Endothelial cell of umbilical vein (primary cell): ENCODE data around the gene PANX1. TPM values are rescaled to one million over a fixed set of nuclear protein-coding genes. Genes with fewer than 3 reads are reported as not detected.

ENCODE experiments used
- BruUV-seq: library from RNA; stranded (reverse); fragments of 400-500 nt; replicated peaks from 2 replicates; lab custom pipeline; 2021; lab: Mats Ljungman, UMichigan
- CTCF ChIA-PET: fragments of 300-600, 350-600 bp; sonication (Branson Sonifier 250); formaldehyde crosslinking; loops from one replicate; lab custom pipeline; 2021; ENCODE audit warnings: antibody characterized with exemption, inconsistent platforms; lab: Charles Lee
- POLR2A ChIA-PET: fragments of 300-600, 350-600 bp; sonication (Branson Sonifier 250); formaldehyde crosslinking; loops from one replicate; lab custom pipeline; 2021; ENCODE audit warnings: antibody characterized with exemption, inconsistent platforms; lab: Charles Lee
- DNase-seq: peaks from one replicate; pipeline ENCODE4 v3.0.0-alpha.2; 2011; ENCODE audit warnings: low read depth, low spot score
- FAIRE-seq: peaks from 2 replicates; lab custom pipeline; 2011; peaks lifted over from hg19 to GRCh38; lab: Jason Lieb, UNC
- H2AFZ ChIP-seq: 2 replicates; pipeline ENCODE4 v1.6.0; 2012; ENCODE audit warnings: low read depth, low read length, control low read depth, inconsistent platforms
- H3K27ac ChIP-seq: 2 replicates; pipeline ENCODE4 v1.5.1; 2011; ENCODE audit warnings: low read depth, mild to moderate bottlenecking, control low read depth, low read length, moderate library complexity; ENCODE audit not compliant: insufficient read depth
- H3K27me3 ChIP-seq, 2 experiments: 2 replicates each; pipeline versions ENCODE4 v1.6.0 to v1.6.1; 2011; ENCODE audit warnings: low read length in 2 of 2, mixed read lengths in 1 of 2; ENCODE audit not compliant: control insufficient read depth in 2 of 2, insufficient read depth in 2 of 2
- H3K36me3 ChIP-seq, 2 experiments: 2 replicates in 1 of 2; 3 replicates in 1 of 2; pipeline ENCODE4 v1.5.1; 2011; ENCODE audit warnings: low read length in 2 of 2, mild to moderate bottlenecking in 1 of 2, moderate library complexity in 1 of 2; ENCODE audit not compliant: control insufficient read depth in 2 of 2, insufficient read depth in 2 of 2; ENCODE audit errors: extremely low read depth in 1 of 2
- H3K4me1 ChIP-seq: 3 replicates; pipeline ENCODE4 v1.5.1; 2011; ENCODE audit warnings: mild to moderate bottlenecking, low read length; ENCODE audit not compliant: control insufficient read depth, insufficient read depth; ENCODE audit errors: extremely low read depth
- H3K4me2 ChIP-seq: 2 replicates; pipeline ENCODE4 v1.6.1; 2011; ENCODE audit warnings: low read length, control low read depth, mixed read lengths; ENCODE audit not compliant: insufficient read depth
- H3K4me3 ChIP-seq, 3 experiments: fragments of 200-600 bp in 1 of 3; sonication (generic), shearing (Covaris generic) in 1 of 3; replicated peaks in 1 of 3; 2 replicates each; pipeline ENCODE4 v1.5.1; 2011 to 2016; ENCODE audit warnings: control low read depth in 3 of 3, low read length in 3 of 3, mild to moderate bottlenecking in 2 of 3, inconsistent platforms in 1 of 3, low read depth in 1 of 3, moderate library complexity in 1 of 3; ENCODE audit not compliant: insufficient read depth in 1 of 3
- H3K79me2 ChIP-seq: 2 replicates; pipeline ENCODE4 v1.6.0; 2012; ENCODE audit warnings: low read length, inconsistent platforms; ENCODE audit not compliant: control insufficient read depth, insufficient read depth
- H3K9ac ChIP-seq: replicated peaks from 2 replicates; pipeline ENCODE3; 2011; ENCODE audit warnings: low read length, control low read depth; ENCODE audit not compliant: insufficient read depth; ENCODE audit errors: extremely low read depth
- H3K9me1 ChIP-seq: replicated peaks from 3 replicates; pipeline ENCODE4 v1.6.0; 2011; ENCODE audit warnings: mild to moderate bottlenecking, low read length; ENCODE audit not compliant: control insufficient read depth, insufficient read depth; ENCODE audit errors: extremely low read depth
- H3K9me3 ChIP-seq: replicated peaks from 2 replicates; pipeline ENCODE4 v1.5.1; 2012; ENCODE audit warnings: low read length, inconsistent platforms; ENCODE audit not compliant: control insufficient read depth, insufficient read depth
- H4K20me1 ChIP-seq: replicated peaks from 2 replicates; pipeline ENCODE3; 2011; ENCODE audit warnings: mild to moderate bottlenecking, low read length; ENCODE audit not compliant: control insufficient read depth, insufficient read depth; ENCODE audit errors: extremely low read depth
- EZH2 ChIP-seq: IDR thresholded peaks from 2 replicates; pipeline ENCODE4 v1.6.1; 2012; ENCODE audit warnings: borderline replicate concordance, low read depth, mild to moderate bottlenecking, moderate library complexity, low read length, inconsistent platforms; ENCODE audit not compliant: severe bottlenecking
- FOS ChIP-seq: IDR thresholded peaks from 2 replicates; pipeline ENCODE4 v1.6.1; 2011; ENCODE audit warnings: mild to moderate bottlenecking, low read length, moderate library complexity, borderline replicate concordance; ENCODE audit not compliant: insufficient read depth
- GATA2 ChIP-seq: IDR thresholded peaks from 2 replicates; pipeline ENCODE4 v1.7.0; 2011; ENCODE audit warnings: low read depth, mild to moderate bottlenecking, moderate library complexity, mixed read lengths, low read length; ENCODE audit not compliant: insufficient read length, insufficient read depth
- JUN ChIP-seq: IDR thresholded peaks from 2 replicates; pipeline ENCODE4 v1.6.1; 2011; ENCODE audit warnings: borderline replicate concordance, low read depth; ENCODE audit not compliant: insufficient read length, insufficient read depth
- MYC ChIP-seq: IDR thresholded peaks from one replicate; pipeline ENCODE4 v1.6.1; 2011; ENCODE audit warnings: mild to moderate bottlenecking, low read depth, low read length
- POLR2A ChIP-seq: IDR thresholded peaks from 2 replicates; pipeline ENCODE4 v1.6.1; 2012; ENCODE audit warnings: low read depth, mild to moderate bottlenecking, control low read depth, low read length
- POLR2AphosphoS5 ChIP-seq: IDR thresholded peaks from 2 replicates; pipeline ENCODE4 v1.6.1; 2012; ENCODE audit warnings: low read depth, mild to moderate bottlenecking, control low read depth, low read length, moderate library complexity; ENCODE audit not compliant: insufficient read depth
- dilution Hi-C: fragments of 300-500 bp; cut with MboI; formaldehyde crosslinking; loops from one replicate; pipeline ENCODE4 v1.15.0; 2019; ENCODE audit warnings: low sequenced_read_pairs; ENCODE audit not compliant: extremely low pct_ligation_motif_present
- intact Hi-C: fragments of 100-400 bp; cut with micrococcal nuclease; formaldehyde crosslinking; loops from one replicate; pipeline ENCODE4 v1.10.0; 2022
- polyA plus RNA-seq, 4 experiments: library from polyadenylated mRNA; depleted of rRNA in 3 of 4; stranded (reverse) in 3 of 4; unstranded in 1 of 4; fragments of >200 nt; gene quantifications; 2 replicates each; pipeline versions ENCODE4 v1.2.1 to v1.2.3, GENCODE V29; 2011 to 2012; ENCODE audit warnings: missing spikeins in 1 of 4
- total RNA-seq: library from RNA; stranded (reverse); gene quantifications from 2 replicates; pipeline ENCODE4 v1.2.3, GENCODE V29; 2021
- TF ChIP-seq, protein P1 (sequence below): IDR thresholded peaks from 2 replicates; pipeline ENCODE4 v1.6.1; 2011; ENCODE audit not compliant: insufficient read depth, insufficient read length
- TF ChIP-seq, protein P2 (sequence below), 2 donors: IDR thresholded peaks; 1 replicate in 1 of 2; 2 replicates in 1 of 2; pipeline ENCODE4 v1.5.1; 2011; ENCODE audit warnings: low read length in 2 of 2, mild to moderate bottlenecking in 2 of 2, moderate library complexity in 2 of 2, control low read depth in 1 of 2, inconsistent platforms in 1 of 2, low read depth in 1 of 2; ENCODE audit not compliant: insufficient read depth in 1 of 2; ENCODE audit errors: extremely low read depth in 1 of 2

The PANX1 gene
- total and polyA plus RNA-seq, 2 donors (not counting 3 experiments of a cell fraction or from before 2014, with no cell fraction given), result 9.5 to 20.9 TPM

GRCh38 chr11:94111660-94112059 lies 17.0 kb upstream of the PANX1 start:
- CTCF ChIA-PET, result interaction anchor here (2.3 kb wide), 1 partner anchor 15 kb away, joined by 5 read pairs; no protein-coding TSS in a partner anchor
- FAIRE-seq (no peak), DNase-seq (no peak)
- no peak overlapping the region for H3K9ac ChIP-seq
- no peaks in the 10 kb centered on the region for H3K4me1 ChIP-seq
- H4K20me1 ChIP-seq, result no peaks in the 10 kb centered on the region
- POLR2A ChIA-PET, result no interaction called here
- no peak overlapping the region for H3K27ac ChIP-seq
- no peaks in the 10 kb centered on the region for H3K9me1 ChIP-seq
- no peaks in the 10 kb centered on the region for H3K9me3 ChIP-seq
- no peaks in the 10 kb centered on the region for H3K79me2 ChIP-seq
- H2AFZ ChIP-seq, result no peak overlapping the region
- no peaks in the 10 kb centered on the region for H3K27me3 ChIP-seq
- TF ChIP-seq POLR2AphosphoS5, result no peak
- no peak for TF ChIP-seq POLR2A
- TF ChIP-seq, protein P1, sequence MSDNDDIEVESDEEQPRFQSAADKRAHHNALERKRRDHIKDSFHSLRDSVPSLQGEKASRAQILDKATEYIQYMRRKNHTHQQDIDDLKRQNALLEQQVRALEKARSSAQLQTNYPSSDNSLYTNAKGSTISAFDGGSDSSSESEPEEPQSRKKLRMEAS, result no peak
- TF ChIP-seq EZH2, result no peak
- no peak for TF ChIP-seq MYC
- TF ChIP-seq JUN, result no peak
- no peak overlapping the region for H3K4me3 ChIP-seq
- dilution Hi-C loops (no loop called here), intact Hi-C loops (no loop called here)
- no TSS peak for BruUV-seq
- H3K4me2 ChIP-seq, result no peak overlapping the region
- no peaks in the 10 kb centered on the region for H3K36me3 ChIP-seq

DNA sequence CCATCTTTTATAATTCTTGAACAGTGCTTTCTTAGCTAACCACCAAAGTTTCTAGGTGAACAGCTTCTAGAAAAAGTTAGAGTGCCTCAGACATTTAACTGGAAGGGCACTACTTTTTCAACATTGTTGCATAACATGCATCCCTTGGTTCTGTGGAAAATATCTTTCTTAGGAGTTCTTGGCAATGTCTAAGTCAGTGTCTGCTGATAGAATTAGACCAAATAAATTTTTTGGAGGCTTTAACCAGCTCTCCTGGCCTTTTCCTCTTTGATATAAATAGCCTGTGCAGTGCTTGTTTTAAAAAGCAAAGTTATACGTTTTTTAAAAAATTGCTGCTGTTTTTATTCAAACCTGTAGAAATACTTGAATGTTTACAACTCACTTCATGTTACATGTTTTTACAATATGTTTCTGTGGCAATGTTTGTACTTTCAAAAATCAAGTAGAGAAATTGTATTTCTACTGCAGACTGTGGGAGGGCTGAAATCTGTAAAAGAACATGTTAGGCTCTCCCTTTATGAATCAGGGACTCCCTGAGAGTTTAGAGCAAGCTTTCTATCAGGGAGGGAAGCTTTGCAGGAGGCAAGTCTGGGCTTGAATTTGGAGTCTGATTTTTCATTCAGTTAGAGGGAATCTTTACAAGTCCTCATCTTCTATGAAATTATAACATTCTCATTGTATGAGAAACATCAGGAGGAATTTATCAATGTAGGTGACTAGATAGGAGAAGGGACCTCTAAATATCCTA lies 16.3 kb upstream of the PANX1 start:
- Histone ChIP-seq H3K4me2 (no peak overlapping the region), H2AFZ (no peak overlapping the region), H3K27ac (no peak overlapping the region), H3K9ac (no peak overlapping the region), H4K20me1 (no peaks in the 10 kb centered on the region), H3K4me1 (no peaks in the 10 kb centered on the region), H3K9me3 (no peaks in the 10 kb centered on the region), H3K36me3 (no peaks in the 10 kb centered on the region), H3K9me1 (no peaks in the 10 kb centered on the region), H3K27me3 (no peaks in the 10 kb centered on the region), H3K4me3 (no peak overlapping the region), H3K79me2 (no peaks in the 10 kb centered on the region)
- DNase-seq (no peak), FAIRE-seq (no peak)
- intact Hi-C loops, result no loop called here
- ChIA-PET CTCF (interaction anchor here (2.3 kb wide), 1 partner anchor 16 kb away, joined by 5 read pairs; no protein-coding TSS in a partner anchor), POLR2A (no interaction called here)
- no TSS peak for BruUV-seq
- dilution Hi-C loops, result no loop called here
- no peak for TF ChIP-seq JUN
- no peak for TF ChIP-seq GATA2
- TF ChIP-seq MYC, result no peak
- no peak for TF ChIP-seq POLR2AphosphoS5
- TF ChIP-seq, protein P2, sequence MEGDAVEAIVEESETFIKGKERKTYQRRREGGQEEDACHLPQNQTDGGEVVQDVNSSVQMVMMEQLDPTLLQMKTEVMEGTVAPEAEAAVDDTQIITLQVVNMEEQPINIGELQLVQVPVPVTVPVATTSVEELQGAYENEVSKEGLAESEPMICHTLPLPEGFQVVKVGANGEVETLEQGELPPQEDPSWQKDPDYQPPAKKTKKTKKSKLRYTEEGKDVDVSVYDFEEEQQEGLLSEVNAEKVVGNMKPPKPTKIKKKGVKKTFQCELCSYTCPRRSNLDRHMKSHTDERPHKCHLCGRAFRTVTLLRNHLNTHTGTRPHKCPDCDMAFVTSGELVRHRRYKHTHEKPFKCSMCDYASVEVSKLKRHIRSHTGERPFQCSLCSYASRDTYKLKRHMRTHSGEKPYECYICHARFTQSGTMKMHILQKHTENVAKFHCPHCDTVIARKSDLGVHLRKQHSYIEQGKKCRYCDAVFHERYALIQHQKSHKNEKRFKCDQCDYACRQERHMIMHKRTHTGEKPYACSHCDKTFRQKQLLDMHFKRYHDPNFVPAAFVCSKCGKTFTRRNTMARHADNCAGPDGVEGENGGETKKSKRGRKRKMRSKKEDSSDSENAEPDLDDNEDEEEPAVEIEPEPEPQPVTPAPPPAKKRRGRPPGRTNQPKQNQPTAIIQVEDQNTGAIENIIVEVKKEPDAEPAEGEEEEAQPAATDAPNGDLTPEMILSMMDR (IDR thresholded peaks at IDR 0.05; ENCODE audit: extremely low read depth in 1 of 2, insufficient read depth in 1 of 2, low read depth in 1 of 2, low read length in 2 of 2), result no peak
- TF ChIP-seq, protein P1, result no peak
- TF ChIP-seq FOS, result no peak
- no peak for TF ChIP-seq POLR2A
- TF ChIP-seq EZH2, result no peak
